Eye (tissue), 1 donor: Measurements from ENCODE around the gene P3R3URF.
A peak's percentile ranks its signal among the peaks of the same experiment; 100 is the strongest.

Experiments
- DNase-seq: peaks from one replicate; pipeline ENCODE4 v3.0.0-alpha.2; 2015

The P3R3URF gene

GRCh38 chr1:46171871-46172270 is 4.4 kb downstream of the P3R3URF start:
- DNase-seq: peak; percentile 47

GRCh38 chr1:46171351-46171750 is 4.9 kb downstream of the P3R3URF start:
- no peak for DNase-seq

GRCh38 chr1:46169811-46170454 is 6.4 kb downstream of the P3R3URF start:
- no peak for DNase-seq

GRCh38 chr1:46168477-46168876 is 7.8 kb downstream of the P3R3URF start:
- DNase-seq: no peak

GRCh38 chr1:46166521-46167462 is 9.5 kb downstream of the P3R3URF start:
- DNase-seq: peak; percentile 63

GRCh38 chr1:46160212-46160611 is 16.1 kb downstream of the P3R3URF start:
- DNase-seq: no peak

GRCh38 chr1:46159516-46159915 is 16.8 kb downstream of the P3R3URF start:
- no peak for DNase-seq

GRCh38 chr1:46158312-46159281 is 17.7 kb downstream of the P3R3URF start:
- DNase-seq: no peak

GRCh38 chr1:46157916-46158311 is 18.4 kb downstream of the P3R3URF start:
- DNase-seq: no peak

GRCh38 chr1:46153732-46154131 is 22.6 kb downstream of the P3R3URF start:
- no peak for DNase-seq

- DNase-seq: no peak
Measured at GRCh38 chr1:46153228-46153627, 23.1 kb downstream of the P3R3URF start.

- DNase-seq: no peak
Measured at GRCh38 chr1:46152016-46152415, 24.3 kb downstream of the P3R3URF start.

- DNase-seq: no peak
Measured at GRCh38 chr1:46150085-46150484, 26.2 kb downstream of the P3R3URF start.

- no peak for DNase-seq
Measured at GRCh38 chr1:46148318-46148717, 28.0 kb downstream of the P3R3URF start.

- DNase-seq: peak; percentile 14
Measured at GRCh38 chr1:46137916-46138315, 38.4 kb downstream of the P3R3URF start.

GRCh38 chr1:46136711-46137110 is 39.6 kb downstream of the P3R3URF start:
- DNase-seq: peak; percentile 47

- DNase-seq: peak; percentile 21
Measured at GRCh38 chr1:46134660-46135331, 41.5 kb downstream of the P3R3URF start.

GRCh38 chr1:46133781-46134350 is 42.4 kb downstream of the P3R3URF start:
- DNase-seq: peak; percentile 39

- DNase-seq: no peak
Measured at GRCh38 chr1:46133181-46133658, 43.1 kb downstream of the P3R3URF start.

GRCh38 chr1:46132529-46133180 is 43.6 kb downstream of the P3R3URF start, which contains the start of gene PIK3R3:
PIK3R3 (minus strand) TSS chr1:46132629; CDS start chr1:46131952, 677 bp downstream.
- peak; percentile 99 for DNase-seq
